Lung (tissue), 12 donors: Measurements from ENCODE around the gene GPHA2. TPM values are rescaled to one million over a fixed set of nuclear protein-coding genes. Genes with fewer than 3 reads are reported as not detected.

Experiments used
- ATAC-seq: fragments of 200-7000 bp; cut with Tn5 transposase; one replicate; pipeline ENCODE4 v1.9.1; 2020; ENCODE audit warnings: moderate number of reproducible peaks; ENCODE audit not compliant: insufficient read depth, low FRiP score
- DNase-seq, 3 donors: peaks; one replicate each; pipeline ENCODE4 v3.0.0-alpha.2; 2013 to 2017
- H3K27ac ChIP-seq, 2 donors: one replicate each; pipeline ENCODE4 v1.5.1; 2013; ENCODE audit warnings: mild to moderate bottlenecking in 2 of 2, moderate library complexity in 2 of 2, control low read depth in 1 of 2, inconsistent platforms in 1 of 2, low read depth in 1 of 2, low read length in 1 of 2
- H3K27me3 ChIP-seq, 3 donors: one replicate each; pipeline ENCODE4 v1.5.1; 2013; ENCODE audit warnings: low read length in 2 of 3; ENCODE audit not compliant: control insufficient read depth in 3 of 3, insufficient read depth in 3 of 3
- H3K36me3 ChIP-seq, 4 donors: one replicate each; pipeline ENCODE4 v1.5.1; 2013; ENCODE audit warnings: low read length in 4 of 4, mild to moderate bottlenecking in 1 of 4, moderate library complexity in 1 of 4; ENCODE audit not compliant: control insufficient read depth in 4 of 4, insufficient read depth in 4 of 4
- H3K4me1 ChIP-seq, 5 donors: one replicate each; pipeline ENCODE4 v1.5.1; 2013; ENCODE audit warnings: low read length in 5 of 5, mild to moderate bottlenecking in 2 of 5, moderate library complexity in 1 of 5; ENCODE audit not compliant: control insufficient read depth in 5 of 5, insufficient read depth in 5 of 5
- H3K4me3 ChIP-seq: one replicate; pipeline ENCODE4 v1.5.1; 2013; ENCODE audit warnings: mild to moderate bottlenecking, control low read depth, moderate library complexity
- H3K9ac ChIP-seq, 2 donors: one replicate each; pipeline ENCODE4 v1.5.1; 2013; ENCODE audit warnings: low read length in 2 of 2, control low read depth in 1 of 2; ENCODE audit not compliant: insufficient read depth in 1 of 2
- H3K9me3 ChIP-seq, 4 donors: one replicate each; pipeline ENCODE4 v1.5.1; 2013; ENCODE audit warnings: low read length in 3 of 4, mild to moderate bottlenecking in 1 of 4, moderate library complexity in 1 of 4; ENCODE audit not compliant: control insufficient read depth in 4 of 4, insufficient read depth in 3 of 4
- WGBS, 2 donors: extraction: QIAGEN DNeasy Blood & Tissue Kit; methylation state at CpG; one replicate each; pipeline ENCODE4 v1.1.7; 2013; 5-methylcytosine and 5-hydroxymethylcytosine counted together
- polyA plus RNA-seq, 2 donors: library from polyadenylated mRNA; stranded (reverse); fragments of 200-250 nt; gene quantifications; one replicate each; pipeline ENCODE4 v1.2.1, GENCODE V29; 2013
- total RNA-seq, 2 donors: library from RNA; depleted of rRNA in 1 of 2; stranded (reverse); fragments of >200 nt in 1 of 2; gene quantifications; one replicate each; pipeline ENCODE4 v1.2.1, GENCODE V29; 2014 to 2021
- TF ChIP-seq, protein P1 (sequence below): IDR thresholded peaks from 2 replicates; pipeline ENCODE4 v1.5.1; 2012; ENCODE audit warnings: mild to moderate bottlenecking; ENCODE audit errors: control extremely low read depth, extremely low read depth
- donor health status: control.
- donor health status: control.
- donor health status: Bipolar disorder and iron deficiency.
- donor health status: healthy.
- donor health status: DM: yes; HTN: yes; CAD: no.

The GPHA2 gene
- total and polyA plus RNA-seq, 4 donors = 0.19 TPM; not detected in 3

- Histone ChIP-seq H3K36me3 (peaks cover 10 to 85% (median 21%) of the 10 kb centered on the region in 4 donors), H3K4me3 (no peak overlapping the region), H3K4me1 (no peaks in the 10 kb centered on the region), H3K9ac (no peak overlapping the region), H3K27ac (no peak overlapping the region), H3K9me3 (no peaks in the 10 kb centered on the region), H3K27me3 (no peaks in the 10 kb centered on the region)
- no peak for ATAC-seq
- TF ChIP-seq, protein P1, sequence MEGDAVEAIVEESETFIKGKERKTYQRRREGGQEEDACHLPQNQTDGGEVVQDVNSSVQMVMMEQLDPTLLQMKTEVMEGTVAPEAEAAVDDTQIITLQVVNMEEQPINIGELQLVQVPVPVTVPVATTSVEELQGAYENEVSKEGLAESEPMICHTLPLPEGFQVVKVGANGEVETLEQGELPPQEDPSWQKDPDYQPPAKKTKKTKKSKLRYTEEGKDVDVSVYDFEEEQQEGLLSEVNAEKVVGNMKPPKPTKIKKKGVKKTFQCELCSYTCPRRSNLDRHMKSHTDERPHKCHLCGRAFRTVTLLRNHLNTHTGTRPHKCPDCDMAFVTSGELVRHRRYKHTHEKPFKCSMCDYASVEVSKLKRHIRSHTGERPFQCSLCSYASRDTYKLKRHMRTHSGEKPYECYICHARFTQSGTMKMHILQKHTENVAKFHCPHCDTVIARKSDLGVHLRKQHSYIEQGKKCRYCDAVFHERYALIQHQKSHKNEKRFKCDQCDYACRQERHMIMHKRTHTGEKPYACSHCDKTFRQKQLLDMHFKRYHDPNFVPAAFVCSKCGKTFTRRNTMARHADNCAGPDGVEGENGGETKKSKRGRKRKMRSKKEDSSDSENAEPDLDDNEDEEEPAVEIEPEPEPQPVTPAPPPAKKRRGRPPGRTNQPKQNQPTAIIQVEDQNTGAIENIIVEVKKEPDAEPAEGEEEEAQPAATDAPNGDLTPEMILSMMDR = no peak
- DNase-seq = no peak
- WGBS, 2 donors = 96 to 98% methylated on average over 12 to 13 of the region's 13 CpGs
Observed at GRCh38 chr11:64906314-64906635, 29.4 kb downstream of the GPHA2 start.

DNA sequence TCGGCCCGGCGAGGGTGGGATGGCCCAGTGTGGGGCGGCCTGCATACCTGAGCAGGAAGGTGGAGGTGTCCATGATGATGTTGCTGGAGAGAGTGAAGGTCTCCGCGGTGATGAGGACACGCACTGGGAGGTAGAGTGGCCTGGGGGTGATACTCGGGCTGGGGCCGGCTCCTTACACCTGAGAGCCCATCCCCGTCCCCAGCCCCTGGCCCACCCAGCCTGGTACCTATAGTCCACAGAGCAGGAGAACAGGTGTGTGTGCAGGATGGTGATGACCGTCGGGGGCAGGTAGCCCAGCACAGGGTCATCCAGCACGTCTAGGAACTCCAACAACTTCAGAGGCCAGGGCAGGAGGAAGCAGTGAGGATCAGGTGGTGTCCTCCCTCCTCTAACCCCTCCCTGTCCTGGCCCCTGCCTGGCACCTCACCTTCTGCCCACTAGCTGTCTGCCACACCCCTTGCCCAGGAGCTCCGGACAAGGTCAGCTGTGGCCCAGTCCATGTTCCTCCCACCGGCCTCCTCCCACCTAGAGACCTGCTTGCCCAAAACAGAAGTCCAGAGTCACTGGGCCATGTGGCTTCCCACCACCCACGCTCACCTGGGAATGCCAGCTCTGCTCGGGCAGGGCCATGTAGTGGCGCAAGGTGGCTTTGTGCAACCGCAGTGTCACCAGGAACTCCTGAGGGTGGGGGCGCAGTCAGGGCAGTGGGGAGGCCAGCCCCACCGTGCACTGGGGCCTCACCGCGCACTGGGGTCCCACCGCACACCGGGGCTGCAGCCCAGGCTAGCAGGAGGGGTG is 30.0 kb downstream of the GPHA2 start:
- Histone ChIP-seq H3K36me3 (peaks cover 10 to 82% (median 20%) of the 10 kb centered on the region in 4 donors), H3K27ac (no peak overlapping the region), H3K4me3 (no peak overlapping the region), H3K27me3 (no peaks in the 10 kb centered on the region), H3K9ac (no peak overlapping the region), H3K4me1 (no peaks in the 10 kb centered on the region), H3K9me3 (no peaks in the 10 kb centered on the region)
- DNase-seq = no peak
- 94 to 95% methylated on average over 25 of the region's 25 CpGs for WGBS, 2 donors
- ATAC-seq = no peak
- TF ChIP-seq, protein P1 = no peak

DNA sequence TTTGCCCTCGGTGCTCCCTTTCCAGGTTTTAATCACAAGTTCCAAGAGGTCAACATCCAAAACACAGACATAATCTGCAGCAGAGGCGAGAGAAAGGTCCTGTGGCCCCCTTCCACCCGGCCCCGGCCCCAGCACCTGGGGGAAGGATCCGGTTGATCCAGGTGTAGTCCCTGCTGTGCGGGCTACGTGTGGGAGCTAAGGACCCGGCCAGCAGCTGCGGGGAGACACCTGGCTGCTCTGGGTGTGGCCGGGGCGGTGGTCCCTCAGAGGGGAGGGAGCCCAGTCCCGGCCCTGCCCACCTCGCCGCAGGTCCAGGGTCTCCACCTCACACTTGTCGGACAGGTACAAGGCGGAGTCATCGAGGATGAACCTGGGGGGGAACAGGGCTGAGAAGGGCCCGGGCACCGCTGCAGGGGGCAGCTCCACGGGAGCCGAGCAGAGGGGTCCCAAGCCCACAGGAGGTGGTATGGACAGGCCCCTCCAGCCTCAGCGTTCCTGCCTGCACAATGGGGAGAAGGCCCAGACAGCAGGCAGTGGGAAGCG is 32.3 kb downstream of the GPHA2 start:
- no peak for DNase-seq
- ATAC-seq = no peak
- TF ChIP-seq, protein P1 = no peak
- Histone ChIP-seq H3K4me1 (no peaks in the 10 kb centered on the region), H3K27me3 (no peaks in the 10 kb centered on the region), H3K4me3 (no peak overlapping the region), H3K27ac (no peak overlapping the region), H3K9me3 (no peaks in the 10 kb centered on the region), H3K9ac (no peak overlapping the region), H3K36me3 (peaks cover 13 to 78% (median 22%) of the 10 kb centered on the region in 4 donors)
- WGBS, 2 donors = 96 to 97% methylated on average over 23 of the region's 23 CpGs
